ENCODE data around the gene ACO2.

The ACO2 gene

GRCh38 chr22:41524809-41525449 lies 56.0 kb downstream of the ACO2 start:
- DNase-seq (ENCODE audit: low spot score), result peak; percentile 54

- no peak for DNase-seq (ENCODE audit: low spot score)
These were observed 56.7 kb downstream of the ACO2 start for GRCh38 chr22:41525450-41526225.

- DNase-seq (ENCODE audit: low spot score), result no peak
These were observed 57.4 kb downstream of the ACO2 start for GRCh38 chr22:41526226-41526829.

GRCh38 chr22:41526830-41527799 lies 58.2 kb downstream of the ACO2 start:
- DNase-seq (ENCODE audit: low spot score), result peak; percentile 82

- DNase-seq (ENCODE audit: low spot score), result no peak
These were observed 59.3 kb downstream of the ACO2 start for GRCh38 chr22:41528132-41528766.

GRCh38 chr22:41528938-41529561 lies 60.1 kb downstream of the ACO2 start:
- DNase-seq (ENCODE audit: low spot score), result no peak

GRCh38 chr22:41530890-41531714 lies 62.2 kb downstream of the ACO2 start:
- DNase-seq (ENCODE audit: low spot score), result no peak

- no peak for DNase-seq (ENCODE audit: low spot score)
These were observed 63.0 kb downstream of the ACO2 start for GRCh38 chr22:41531715-41532477.

GRCh38 chr22:41532908-41533825 lies 64.2 kb downstream of the ACO2 start:
- DNase-seq (ENCODE audit: low spot score), result peak; percentile 81

GRCh38 chr22:41534219-41534618 lies 65.3 kb downstream of the ACO2 start:
- DNase-seq (ENCODE audit: low spot score), result no peak

- peak; percentile 52 for DNase-seq (ENCODE audit: low spot score)
These were observed 66.3 kb downstream of the ACO2 start for GRCh38 chr22:41535244-41535643.

GRCh38 chr22:41537203-41537602 lies 68.3 kb downstream of the ACO2 start:
- no peak for DNase-seq (ENCODE audit: low spot score)

- no peak for DNase-seq (ENCODE audit: low spot score)
These were observed 69.7 kb downstream of the ACO2 start for GRCh38 chr22:41538583-41538982.

GRCh38 chr22:41539146-41540005 lies 70.5 kb downstream of the ACO2 start:
- DNase-seq (ENCODE audit: low spot score), result no peak

GRCh38 chr22:41540006-41540315 lies 71.0 kb downstream of the ACO2 start:
- no peak for DNase-seq (ENCODE audit: low spot score)

- no peak for DNase-seq (ENCODE audit: low spot score)
These were observed 71.4 kb downstream of the ACO2 start for GRCh38 chr22:41540365-41540764.

GRCh38 chr22:41541484-41541883 lies 72.6 kb downstream of the ACO2 start:
- DNase-seq (ENCODE audit: low spot score), result no peak

GRCh38 chr22:41542224-41542623 lies 73.3 kb downstream of the ACO2 start:
- no peak for DNase-seq (ENCODE audit: low spot score)
